Left ventricle myocardium superior (tissue), 1 donor: ENCODE measurements around the gene MRPL9. TPM values are rescaled to one million over a fixed set of nuclear protein-coding genes. Genes with fewer than 3 reads are reported as not detected.

Source experiments
- ATAC-seq: fragments of 200-7000 bp; cut with Tn5 transposase; one replicate; pipeline ENCODE4 v1.9.1; 2020; ENCODE audit warnings: mild to moderate bottlenecking, moderate library complexity
- DNase-seq: peaks from one replicate; pipeline ENCODE4 v3.0.0-alpha.2; 2020
- intact Hi-C: fragments of 100-400 bp; cut with micrococcal nuclease; formaldehyde crosslinking; loops from one replicate; pipeline ENCODE4 v1.11.0; 2022
- total RNA-seq: library from RNA; stranded (reverse); fragmentation: NEBNext Ultra II Directional; extraction: Animal tissue kit (Norgen Biotek cat#: 25700); gene quantifications from one replicate; pipeline ENCODE4 v1.2.1, GENCODE V29; 2021
- donor health status: DM: no; HTN: yes; CAD: no; lungs with severe emphysema.

MRPL9 gene
- total RNA-seq, 1 donor from 2014 or later = 42.7 TPM

DNA sequence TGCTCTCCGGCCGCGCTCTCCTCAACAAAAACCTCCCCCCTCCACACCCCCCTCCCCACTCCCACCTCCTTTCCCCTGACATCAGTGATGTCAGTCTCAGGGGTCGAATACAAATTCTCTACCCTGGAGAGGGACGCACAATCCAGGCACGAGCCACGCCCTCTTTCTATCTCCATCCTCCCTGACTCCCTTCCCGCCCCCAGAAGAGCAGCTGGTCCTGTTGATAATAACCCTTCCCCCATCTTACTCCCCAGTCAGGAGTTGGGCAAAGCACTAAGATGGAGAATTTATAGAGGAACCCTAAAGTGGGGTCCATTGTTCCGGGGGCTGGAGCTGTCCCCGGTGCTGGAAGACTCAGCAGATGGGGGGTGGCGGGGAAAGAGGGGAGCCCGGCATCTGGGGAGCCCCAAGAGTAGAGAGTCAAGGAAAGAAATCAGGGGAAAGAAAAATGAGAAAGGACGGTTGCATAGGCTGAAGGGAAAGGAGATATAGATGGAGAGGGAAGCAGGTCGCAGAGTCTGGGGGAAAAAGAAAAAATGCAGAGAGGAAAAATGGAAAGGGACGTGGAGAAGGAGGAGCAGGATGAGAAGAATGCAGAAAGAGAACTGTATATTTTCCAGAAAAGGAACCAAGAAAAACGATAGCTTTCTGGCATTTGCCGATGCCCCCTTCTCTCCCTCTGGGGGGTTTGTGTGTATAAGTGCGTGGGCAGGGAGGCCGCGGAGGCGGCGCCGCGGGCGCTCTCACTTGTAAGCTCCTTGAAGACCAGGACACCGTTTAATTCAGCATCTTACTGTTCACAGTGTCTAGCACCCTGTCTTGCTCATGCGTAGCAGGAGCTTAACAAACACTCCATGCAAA is 46.3 kb downstream of the MRPL9 start, which contains the start of gene CELF3:
Gene CELF3, minus strand, starts transcription at position 33 of the 861 bp plus-strand sequence. CDS start 783 bp downstream, outside the sequence.
- DNase-seq (no peak), ATAC-seq (no peak)
- intact Hi-C loops = no loop called here

- ATAC-seq (no peak), DNase-seq (no peak)
- intact Hi-C loops = no loop called here
Measured at GRCh38 chr1:151716405-151716762, 46.9 kb downstream of the MRPL9 start.

DNA sequence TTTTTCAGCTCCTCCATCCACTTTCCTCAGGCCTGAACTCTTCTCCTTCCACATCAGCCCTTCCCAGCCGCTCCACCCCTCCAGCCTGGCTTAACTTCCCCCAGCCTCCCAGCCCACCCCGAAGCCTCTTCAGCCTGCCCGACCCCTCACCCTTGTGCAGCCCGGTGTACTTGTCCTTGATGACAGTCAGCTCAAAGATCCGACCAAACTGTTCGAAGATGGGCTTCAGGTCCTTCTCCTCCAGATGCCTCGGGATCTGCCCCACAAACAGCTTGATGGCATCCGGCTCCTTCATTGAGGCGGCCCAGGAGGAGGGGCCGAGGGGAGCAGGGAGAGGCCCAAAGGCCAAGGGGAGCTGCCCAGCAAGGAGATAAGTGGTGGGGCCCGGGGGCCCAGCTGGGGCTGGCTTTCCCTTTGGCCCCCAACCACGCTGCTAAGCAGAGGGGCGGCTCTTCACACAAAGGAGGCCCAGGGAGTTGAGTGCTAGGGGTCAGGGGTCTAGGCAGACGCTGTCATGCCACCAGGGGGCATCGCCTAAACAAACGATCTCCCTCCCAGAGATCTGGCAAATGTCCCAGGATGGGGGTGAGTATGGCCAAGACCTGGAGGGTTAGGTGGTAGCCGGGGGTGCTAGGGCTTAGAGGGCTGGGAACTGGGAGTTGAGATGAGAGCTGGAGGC is 47.4 kb downstream of the MRPL9 start:
- DNase-seq (no peak), ATAC-seq (no peak)
- intact Hi-C loops = no loop called here

DNA sequence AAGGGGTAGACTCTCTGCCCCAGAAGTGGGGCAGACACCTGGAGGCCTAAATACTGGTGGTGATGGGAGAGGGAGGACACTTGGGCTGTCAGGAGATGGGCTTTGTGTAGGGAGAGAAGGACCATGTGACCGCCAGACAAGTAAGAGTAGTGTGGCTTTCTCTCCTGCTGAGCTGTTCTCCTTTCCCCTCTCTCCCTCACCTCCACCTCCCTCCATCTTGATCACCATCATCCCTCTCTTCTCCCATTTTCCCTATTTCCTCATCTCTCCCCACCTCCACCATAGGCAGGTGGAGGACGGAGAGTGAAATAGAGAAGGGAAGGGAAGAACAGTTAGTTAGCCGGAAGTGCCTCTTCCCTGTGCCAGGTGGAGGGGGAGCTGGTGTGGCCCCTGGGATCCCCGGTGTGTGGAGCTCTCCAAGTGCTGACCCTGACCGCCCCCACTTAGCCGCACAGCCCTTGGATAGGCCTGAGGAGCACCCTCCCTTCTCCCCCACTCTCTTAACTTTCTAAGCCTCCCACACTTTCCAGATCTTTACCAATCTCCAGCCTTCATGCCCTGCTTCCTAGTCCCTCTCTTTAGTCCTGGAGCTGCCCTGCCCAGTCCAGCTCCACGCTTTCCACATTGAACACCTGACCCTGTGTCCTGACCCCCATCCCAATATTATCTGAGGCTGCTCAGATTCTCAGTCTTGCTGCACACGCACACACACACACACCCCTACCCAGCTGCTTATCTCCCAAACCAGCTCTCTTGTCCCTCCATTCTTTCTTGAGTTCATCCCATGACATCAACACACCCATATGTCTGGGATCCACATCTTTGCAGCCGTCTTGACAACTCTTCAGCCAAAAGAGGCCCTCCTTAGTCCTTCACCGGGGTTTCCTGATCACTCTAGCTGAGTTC is 48.2 kb downstream of the MRPL9 start:
- DNase-seq (no peak), ATAC-seq (no peak)
- intact Hi-C loops = no loop called here

DNA sequence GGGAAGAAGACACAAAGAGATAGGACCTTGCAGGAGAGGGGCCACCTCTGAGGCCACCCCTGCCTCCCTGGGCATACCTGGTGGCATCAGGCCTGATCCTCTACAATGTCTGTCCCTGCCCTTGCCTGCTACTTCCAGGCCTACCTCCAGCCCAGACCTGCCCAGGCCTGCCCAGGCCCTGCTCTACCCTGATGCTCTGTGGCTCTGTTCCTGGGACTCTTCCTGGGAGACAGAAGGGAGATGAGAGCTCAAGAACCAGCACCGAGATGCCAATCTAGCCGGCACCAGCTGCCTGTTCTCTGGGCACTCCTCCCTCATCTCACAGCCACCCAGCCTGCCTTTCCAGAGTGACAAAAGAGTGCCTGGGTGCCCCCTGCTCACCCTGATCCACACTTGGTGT is 49.4 kb downstream of the MRPL9 start:
- intact Hi-C loops = no loop called here
- DNase-seq = no peak

GRCh38 chr1:151713044-151713443 is 50.3 kb downstream of the MRPL9 start:
- ATAC-seq (no peak), DNase-seq (no peak)
- intact Hi-C loops = no loop called here

More for the DNA sequence above, 49.4 kb downstream of the MRPL9 start:
- ATAC-seq = no peak

- ATAC-seq (no peak), DNase-seq (no peak)
- intact Hi-C loops = no loop called here
Measured at GRCh38 chr1:151711951-151712350, 51.3 kb downstream of the MRPL9 start.

GRCh38 chr1:151711044-151711800 is 52.1 kb downstream of the MRPL9 start:
- intact Hi-C loops = no loop called here
- DNase-seq (no peak), ATAC-seq (no peak)

- ATAC-seq (no peak), DNase-seq (no peak)
- intact Hi-C loops = no loop called here
Measured at GRCh38 chr1:151710187-151710840, 53.0 kb downstream of the MRPL9 start.

Other genes with a start within 250 kb of the MRPL9 start
- 3.1 TPM for gene TUFT1, start 223.2 kb downstream of the MRPL9 start, total RNA-seq
- 33.7 TPM for gene SNX27, start 151.4 kb downstream of the MRPL9 start, total RNA-seq
- not detected for gene CELF3, start 46.7 kb downstream of the MRPL9 start, total RNA-seq
- gene RIIAD1, start 42.0 kb downstream of the MRPL9 start, total RNA-seq = 4.4 TPM
- 5.5 TPM for gene TDRKH, start 27.0 kb upstream of the MRPL9 start, total RNA-seq
- 0.67 TPM for gene LINGO4, start 41.9 kb upstream of the MRPL9 start, total RNA-seq
- gene RORC, start 68.3 kb upstream of the MRPL9 start, total RNA-seq = 13.0 TPM
- not detected for gene C2CD4D, start 76.3 kb upstream of the MRPL9 start, total RNA-seq
- gene THEM5, start 90.2 kb upstream of the MRPL9 start, total RNA-seq = not detected
- 16.6 TPM for gene THEM4, start 146.0 kb upstream of the MRPL9 start, total RNA-seq
- gene S100A10, start 230.4 kb upstream of the MRPL9 start, total RNA-seq = 201 TPM